ENCODE results near the gene KIF2A. TPM values are rescaled to one million over a fixed set of nuclear protein-coding genes. Genes with fewer than 3 reads are reported as not detected.

Gene KIF2A
- total RNA-seq, 2 experiments from 2014 or later, result 50.3 to 90.7 TPM

GRCh38 chr5:62412549-62413329 lies 106.7 kb downstream of the KIF2A start, which contains the start of gene IPO11:
Gene IPO11, plus strand, starts transcription at chr5:62412763. Its CDS starts 24,517 bp downstream, at chr5:62437280.
- H3K27ac ChIP-seq (ENCODE audit: low read depth, low read length, poor library complexity, severe bottlenecking), result peak within 1 kb of the TSS; percentile 28
- peak within 1 kb of the TSS; percentile 79 for H3K4me2 ChIP-seq (ENCODE audit: low read length)
- BruUV-seq (replicated peaks), result no TSS peak
- peaks cover 51% of the 10 kb centered on the region for H3K79me2 ChIP-seq (ENCODE audit: insufficient read depth, low read depth, low read length)
- POLR2A ChIA-PET, result interaction anchor here (0.7 to 3.1 kb wide), 8 partner anchors 9 to 205 kb away, joined by 3 to 72 read pairs (median 4); partner anchors contain the start of gene DIMT1
- H3K4me3 ChIP-seq (ENCODE audit: low read depth, low read length, poor library complexity, severe bottlenecking), result peak within 1 kb of the TSS; percentile 88
- H3K4me1 ChIP-seq (ENCODE audit: insufficient read depth, low read length, poor library complexity, severe bottlenecking), result peaks cover 19% of the 10 kb centered on the region
- intact Hi-C loops (cut with micrococcal nuclease; ENCODE audit: unreplicated experiment), result no loop called here
- H2AFZ ChIP-seq (ENCODE audit: low read length), result peak within 1 kb of the TSS; percentile 98
- TF ChIP-seq EZH2phosphoT487 (IDR thresholded peaks at IDR 0.05; ENCODE audit: borderline replicate concordance, low read depth, low read length), result no peak
- H3K9me3 ChIP-seq (ENCODE audit: low read length), result no peaks in the 10 kb centered on the region
- CTCF ChIA-PET (ENCODE audit: unreplicated experiment), result no interaction called here
- peaks cover 5% of the 10 kb centered on the region; the same call in 1 of the 2 replicates for H3K36me3 ChIP-seq (ENCODE audit: insufficient read depth, low read length)
- H4K20me1 ChIP-seq (ENCODE audit: insufficient read depth, low read length), result peaks cover 6% of the 10 kb centered on the region; the same call in 1 of the 2 replicates
- no peaks in the 10 kb centered on the region for H3K9me2 ChIP-seq (ENCODE audit: insufficient read depth, low read length)
- DNase-seq (ENCODE audit: low spot score), result peak; percentile 99

- no TSS peak for BruUV-seq (replicated peaks)
- TF ChIP-seq EZH2phosphoT487 (IDR thresholded peaks at IDR 0.05; ENCODE audit: borderline replicate concordance, low read depth, low read length) (no peak), CTCF (conservative IDR thresholded peaks at IDR 0.05; ENCODE audit: low read length) (no peak)
- Histone ChIP-seq H3K9me3 (ENCODE audit: low read length) (no peaks in the 10 kb centered on the region), H3K4me2 (ENCODE audit: low read length) (peak overlapping the region; percentile 72), H3K79me2 (ENCODE audit: insufficient read depth, low read depth, low read length) (peaks cover 60% of the 10 kb centered on the region), H3K9me2 (ENCODE audit: insufficient read depth, low read length) (no peaks in the 10 kb centered on the region), H3K4me1 (ENCODE audit: insufficient read depth, low read length, poor library complexity, severe bottlenecking) (peaks cover 19% of the 10 kb centered on the region), H3K36me3 (ENCODE audit: insufficient read depth, low read length) (peaks cover 12% of the 10 kb centered on the region), H2AFZ (ENCODE audit: low read length) (no peak overlapping the region), H4K20me1 (ENCODE audit: insufficient read depth, low read length) (peaks cover 6% of the 10 kb centered on the region; the same call in 1 of the 2 replicates), H3K27ac (ENCODE audit: low read depth, low read length, poor library complexity, severe bottlenecking) (no peak overlapping the region), H3K4me3 (ENCODE audit: low read depth, low read length, poor library complexity, severe bottlenecking) (peak overlapping the region; percentile 88)
- no peak for DNase-seq (ENCODE audit: low spot score)
- CTCF ChIA-PET (ENCODE audit: unreplicated experiment), result interaction anchor here (0.6 kb wide), 1 partner anchor 9 kb away, joined by 3 read pairs; no protein-coding TSS in a partner anchor
- POLR2A ChIA-PET, result interaction anchor here (0.5 to 3.1 kb wide), 6 partner anchors 10 to 189 kb away, joined by 3 to 72 read pairs (median 3); partner anchors contain the start of gene DIMT1
- intact Hi-C loops (cut with micrococcal nuclease; ENCODE audit: unreplicated experiment), result no loop called here
These were observed 107.7 kb downstream of the KIF2A start for GRCh38 chr5:62413711-62414110.

GRCh38 chr5:62418462-62419076 lies 112.6 kb downstream of the KIF2A start:
- H3K79me2 ChIP-seq (ENCODE audit: insufficient read depth, low read depth, low read length), result peaks cover 99% of the 10 kb centered on the region
- peaks cover 39% of the 10 kb centered on the region for H3K36me3 ChIP-seq (ENCODE audit: insufficient read depth, low read length)
- ChIA-PET POLR2A (interaction anchor here (1.0 to 1.4 kb wide), 2 partner anchors 14 to 15 kb away, joined by 3 to 4 read pairs; partner anchors contain the start of gene DIMT1), CTCF (ENCODE audit: unreplicated experiment) (no interaction called here)
- H3K4me1 ChIP-seq (ENCODE audit: insufficient read depth, low read length, poor library complexity, severe bottlenecking), result peaks cover 13% of the 10 kb centered on the region
- H2AFZ ChIP-seq (ENCODE audit: low read length), result no peak overlapping the region
- H3K4me2 ChIP-seq (ENCODE audit: low read length), result no peak overlapping the region
- no peak overlapping the region for H3K4me3 ChIP-seq (ENCODE audit: low read depth, low read length, poor library complexity, severe bottlenecking)
- H4K20me1 ChIP-seq (ENCODE audit: insufficient read depth, low read length), result peaks cover 4% of the 10 kb centered on the region; the same call in 1 of the 2 replicates
- intact Hi-C loops (cut with micrococcal nuclease; ENCODE audit: unreplicated experiment), result no loop called here
- H3K9me2 ChIP-seq (ENCODE audit: insufficient read depth, low read length), result no peaks in the 10 kb centered on the region
- no peaks in the 10 kb centered on the region for H3K9me3 ChIP-seq (ENCODE audit: low read length)
- DNase-seq (ENCODE audit: low spot score), result no peak
- no peak overlapping the region for H3K27ac ChIP-seq (ENCODE audit: low read depth, low read length, poor library complexity, severe bottlenecking)
- no peak for TF ChIP-seq EZH2phosphoT487 (IDR thresholded peaks at IDR 0.05; ENCODE audit: borderline replicate concordance, low read depth, low read length)
- TF ChIP-seq CTCF (conservative IDR thresholded peaks at IDR 0.05; ENCODE audit: low read length), result no peak
- no TSS peak for BruUV-seq (replicated peaks)

Data from OCI-LY7 (cell line).